Amniotic epithelial cell (primary cell): ENCODE data around the gene PRDX3.

Experiments used
- DNase-seq: peaks from one replicate; pipeline ENCODE4 v3.0.0-alpha.2; 2010; ENCODE audit warnings: low read depth

The PRDX3 gene

DNA sequence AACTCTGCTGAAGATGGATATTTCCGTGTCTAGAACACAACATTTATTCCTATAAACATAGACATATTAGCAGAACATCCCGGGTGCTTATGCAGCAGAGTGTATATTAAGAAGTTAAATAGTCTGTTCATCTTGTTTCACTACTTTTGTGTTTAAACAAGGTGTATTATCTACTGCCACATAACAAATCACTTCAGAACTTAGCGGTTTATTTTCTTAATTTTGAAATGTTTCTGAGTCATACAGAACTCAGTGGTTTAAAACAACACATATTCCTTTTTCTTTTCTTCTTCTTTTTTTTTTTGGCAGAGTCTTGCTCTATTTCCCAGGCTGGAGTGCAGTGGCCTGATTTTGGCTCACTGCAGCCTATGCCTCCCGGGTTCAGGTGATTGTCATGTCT lies 48.9 kb downstream of the PRDX3 start:
- no peak for DNase-seq

- DNase-seq = no peak
These were observed 52.7 kb downstream of the PRDX3 start for GRCh38 chr10:119125942-119126341.

GRCh38 chr10:119120875-119121274 lies 57.7 kb downstream of the PRDX3 start:
- no peak for DNase-seq

GRCh38 chr10:119120413-119120867 lies 58.2 kb downstream of the PRDX3 start:
- peak; percentile 91 for DNase-seq

GRCh38 chr10:119119400-119119799 lies 59.2 kb downstream of the PRDX3 start:
- no peak for DNase-seq

DNA sequence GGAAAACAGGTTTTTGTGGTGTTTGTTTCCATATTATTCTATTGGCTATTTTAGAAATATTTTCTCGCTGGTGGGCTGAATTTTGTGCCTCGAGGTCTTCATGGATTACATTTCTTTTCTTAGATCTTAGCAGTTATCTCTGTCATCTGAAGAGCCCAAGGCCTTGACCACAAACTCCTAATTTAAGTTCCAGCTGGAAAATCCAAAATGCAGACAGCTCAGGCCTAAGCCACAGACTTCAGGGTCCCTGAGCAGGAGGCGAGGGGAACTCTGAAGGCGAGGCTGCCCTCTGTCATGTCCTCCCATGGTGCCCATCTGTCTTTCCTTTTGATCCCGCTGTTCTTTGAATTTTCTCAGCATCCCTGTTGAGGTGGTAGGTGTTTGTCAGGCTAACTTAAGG lies 60.4 kb downstream of the PRDX3 start:
- no peak for DNase-seq
